IMR-90 (cell line): ENCODE data around the gene ALK. TPM values are rescaled to one million over a fixed set of nuclear protein-coding genes. Genes with fewer than 3 reads are reported as not detected.

Source experiments
- ATAC-seq: fragments of 200-7000 bp; cut with Tn5 transposase; 2 replicates; pipeline ENCODE4 v1.9.1; 2020; ENCODE audit warnings: low read depth, mild to moderate bottlenecking, moderate library complexity
- BruUV-seq: library from RNA; stranded (reverse); fragments of 400-500 nt; replicated peaks from 2 replicates; lab custom pipeline; 2021; lab: Mats Ljungman, UMichigan
- CTCF ChIA-PET: fragments of 300-600 bp; formaldehyde crosslinking; extraction: SDS; loops from one replicate; lab custom pipeline; 2021; ENCODE audit warnings: antibody characterized with exemption; lab: Yijun Ruan, JAX
- POLR2A ChIA-PET: fragments of 300-600 bp; sonication (Branson Sonifier 250); formaldehyde crosslinking; loops from one replicate; lab custom pipeline; 2022; ENCODE audit warnings: antibody characterized with exemption; ENCODE audit not compliant: unreplicated experiment; lab: Charles Lee
- DNase-seq: peaks from one replicate; pipeline ENCODE4 v3.0.0; 2013
- H2AFZ ChIP-seq: replicated peaks from 2 replicates; pipeline ENCODE3; 2013; ENCODE audit warnings: low read length, mild to moderate bottlenecking; ENCODE audit not compliant: poor library complexity
- H2AK5ac ChIP-seq: 2 replicates; pipeline ENCODE4 v1.6.1; 2013; ENCODE audit warnings: low read depth, low read length, inconsistent platforms
- H2AK9ac ChIP-seq: replicated peaks from 2 replicates; pipeline ENCODE3; 2013; ENCODE audit warnings: mild to moderate bottlenecking, low read depth, low read length, moderate library complexity; ENCODE audit not compliant: poor library complexity
- H2BK120ac ChIP-seq: 2 replicates; pipeline ENCODE4 v1.6.1; 2013; ENCODE audit warnings: low read depth, low read length, inconsistent platforms
- H2BK15ac ChIP-seq: 3 replicates; pipeline ENCODE4 v1.6.1; 2013; ENCODE audit warnings: low read depth, low read length, inconsistent platforms
- H2BK20ac ChIP-seq: 2 replicates; pipeline ENCODE4 v1.6.1; 2013; ENCODE audit warnings: low read depth, mild to moderate bottlenecking, inconsistent platforms, low read length, moderate library complexity
- H2BK5ac ChIP-seq: 2 replicates; pipeline ENCODE4 v1.6.1; 2013; ENCODE audit warnings: mild to moderate bottlenecking, low read depth, low read length, inconsistent platforms; ENCODE audit not compliant: poor library complexity, severe bottlenecking
- H3K14ac ChIP-seq: replicated peaks from 2 replicates; pipeline ENCODE4 v1.6.1; 2013; ENCODE audit warnings: low read depth, low read length, inconsistent platforms
- H3K18ac ChIP-seq: 2 replicates; pipeline ENCODE4 v1.6.1; 2013; ENCODE audit warnings: low read depth, low read length, control low read depth
- H3K23ac ChIP-seq: 2 replicates; pipeline ENCODE4 v1.6.1; 2013; ENCODE audit warnings: low read depth, low read length, inconsistent platforms
- H3K27ac ChIP-seq: 2 replicates; pipeline ENCODE4 v1.5.1; 2013; ENCODE audit warnings: mild to moderate bottlenecking, control low read depth, low read length; ENCODE audit not compliant: insufficient read depth
- H3K27me3 ChIP-seq: 2 replicates; pipeline ENCODE4 v1.6.1; 2013; ENCODE audit warnings: low read length; ENCODE audit not compliant: control insufficient read depth, insufficient read depth
- H3K36me3 ChIP-seq: 2 replicates; pipeline ENCODE4 v1.6.1; 2013; ENCODE audit warnings: low read length, mixed read lengths; ENCODE audit not compliant: control insufficient read depth, insufficient read depth
- H3K4ac ChIP-seq: 2 replicates; pipeline ENCODE4 v1.6.1; 2013; ENCODE audit warnings: low read depth, low read length, inconsistent platforms
- H3K4me1 ChIP-seq: 2 replicates; pipeline ENCODE4 v1.6.1; 2013; ENCODE audit warnings: low read length, mixed read lengths; ENCODE audit not compliant: control insufficient read depth, insufficient read depth
- H3K4me2 ChIP-seq: 2 replicates; pipeline ENCODE4 v1.6.1; 2013; ENCODE audit warnings: low read depth, mild to moderate bottlenecking, control low read depth, low read length, moderate library complexity
- H3K4me3 ChIP-seq: 2 replicates; pipeline ENCODE4 v1.5.1; 2013; ENCODE audit warnings: low read depth, mild to moderate bottlenecking, control low read depth, low read length, moderate library complexity; ENCODE audit not compliant: insufficient read depth
- H3K56ac ChIP-seq: 2 replicates; pipeline ENCODE4 v1.6.1; 2013; ENCODE audit warnings: low read length, inconsistent platforms; ENCODE audit not compliant: insufficient read depth; ENCODE audit errors: extremely low read depth
- H3K79me1 ChIP-seq, 2 experiments: 2 replicates each; pipeline ENCODE4 v1.6.1; 2013; ENCODE audit warnings: low read length in 2 of 2, inconsistent platforms in 1 of 2, low read depth in 1 of 2
- H3K9ac ChIP-seq: 2 replicates; pipeline ENCODE4 v1.6.1; 2013; ENCODE audit warnings: low read depth, low read length, control low read depth
- H3K9me1 ChIP-seq: 2 replicates; pipeline ENCODE4 v1.6.1; 2013; ENCODE audit warnings: low read length, inconsistent platforms; ENCODE audit not compliant: insufficient read depth
- H3K9me3 ChIP-seq: 2 replicates; pipeline ENCODE4 v1.6.1; 2013; ENCODE audit warnings: low read length; ENCODE audit not compliant: control insufficient read depth, insufficient read depth
- H4K20me1 ChIP-seq: 2 replicates; pipeline ENCODE4 v1.6.1; 2013; ENCODE audit warnings: low read length, inconsistent platforms; ENCODE audit not compliant: insufficient read depth
- H4K5ac ChIP-seq: 2 replicates; pipeline ENCODE4 v1.6.1; 2013; ENCODE audit warnings: mild to moderate bottlenecking, low read depth, low read length, control low read depth
- H4K8ac ChIP-seq, 2 experiments: 2 replicates each; pipeline ENCODE4 v1.6.1; 2013; ENCODE audit warnings: low read depth in 2 of 2, low read length in 2 of 2, control low read depth in 1 of 2, inconsistent platforms in 1 of 2
- H4K91ac ChIP-seq: 2 replicates; pipeline ENCODE4 v1.6.1; 2013; ENCODE audit warnings: low read depth, low read length, inconsistent platforms; ENCODE audit not compliant: insufficient read depth
- BHLHE40 ChIP-seq: fragments of 150-350 bp; IDR thresholded peaks from 2 replicates; pipeline ENCODE4 v1.6.1; 2016; ENCODE audit warnings: mild to moderate bottlenecking, low read depth, low read length
- CEBPB ChIP-seq: IDR thresholded peaks from 2 replicates; pipeline ENCODE4 v1.6.1; 2012; ENCODE audit warnings: low read depth, low read length, improper control_type of control experiment
- FOS ChIP-seq: fragments of 150-350 bp; IDR thresholded peaks from 2 replicates; pipeline ENCODE4 v1.6.1; 2016; ENCODE audit warnings: low read depth, low read length
- NFE2L2 ChIP-seq: fragments of 150-350 bp; IDR thresholded peaks from 2 replicates; pipeline ENCODE4 v1.6.1; 2016; ENCODE audit warnings: low read depth, mild to moderate bottlenecking, low read length
- POLR2A ChIP-seq: IDR thresholded peaks from 2 replicates; pipeline ENCODE4 v1.6.1; 2012; ENCODE audit warnings: mild to moderate bottlenecking, low read depth, low read length
- RCOR1 ChIP-seq: IDR thresholded peaks from 2 replicates; pipeline ENCODE4 v1.6.1; 2012; ENCODE audit warnings: mild to moderate bottlenecking, low read length, improper control_type of control experiment; ENCODE audit not compliant: insufficient replicate concordance
- RFX5 ChIP-seq: IDR thresholded peaks from 2 replicates; pipeline ENCODE4 v1.8.0; 2012; ENCODE audit warnings: low read depth, mild to moderate bottlenecking, low read length, moderate library complexity
- SMC3 ChIP-seq: fragments of 150-350 bp; IDR thresholded peaks from 2 replicates; pipeline ENCODE4 v1.6.1; 2016; ENCODE audit warnings: low read depth, mild to moderate bottlenecking, antibody characterized with exemption, low read length, moderate library complexity
- WGBS, 2 experiments: methylation state at CpG; one replicate each; pipeline versions ENCODE4 v1.1.5 to v1.1.7; 2013; ENCODE audit warnings: missing lambda C conversion rate in 2 of 2; ENCODE audit not compliant: insufficient read length in 1 of 2; ENCODE audit errors: extremely low coverage in 2 of 2; 5-methylcytosine and 5-hydroxymethylcytosine counted together
- dilution Hi-C: fragments of 300-500 bp; cut with HindIII; formaldehyde crosslinking; loops from one replicate; pipeline ENCODE4 v1.14.3; 2018; ENCODE audit warnings: low sequenced_read_pairs; ENCODE audit not compliant: unreplicated experiment
- in situ Hi-C: fragments of 300-500 bp; cut with MboI; formaldehyde crosslinking; loops from 3 replicates; pipeline ENCODE4 v1.14.3; 2019; ENCODE audit warnings: low sequenced_read_pairs, inconsistent platforms, mixed read lengths
- intact Hi-C: fragments of 100-400 bp; cut with micrococcal nuclease; formaldehyde crosslinking; loops from 2 replicates; pipeline ENCODE4 v1.10.0; 2022
- polyA plus RNA-seq, 3 experiments: library from polyadenylated mRNA; depleted of rRNA; stranded (reverse); fragments of >200 nt; gene quantifications; 2 replicates each; pipeline ENCODE4 v1.2.3, GENCODE V29; 2012; ENCODE audit warnings: low replicate concordance in 1 of 3
- total RNA-seq: library from RNA; depleted of rRNA; stranded (reverse); fragments of >200 nt; gene quantifications from 2 replicates; pipeline ENCODE4 v1.2.3, GENCODE V29; 2012
- TF ChIP-seq, protein P1 (sequence below): fragments of 150-350 bp; IDR thresholded peaks from 2 replicates; pipeline ENCODE4 v1.6.1; 2017; ENCODE audit warnings: mild to moderate bottlenecking, antibody characterized with exemption, low read length, low read depth
- TF ChIP-seq, protein P2 (sequence below): fragments of 150-350 bp; IDR thresholded peaks from 2 replicates; pipeline ENCODE4 v1.6.1; 2016; ENCODE audit warnings: low read depth, mild to moderate bottlenecking, low read length, moderate library complexity, borderline replicate concordance

The ALK gene
- total and polyA plus RNA-seq, 2 of the 4 experiments (the other 2 are of a cell fraction) = not detected

DNA sequence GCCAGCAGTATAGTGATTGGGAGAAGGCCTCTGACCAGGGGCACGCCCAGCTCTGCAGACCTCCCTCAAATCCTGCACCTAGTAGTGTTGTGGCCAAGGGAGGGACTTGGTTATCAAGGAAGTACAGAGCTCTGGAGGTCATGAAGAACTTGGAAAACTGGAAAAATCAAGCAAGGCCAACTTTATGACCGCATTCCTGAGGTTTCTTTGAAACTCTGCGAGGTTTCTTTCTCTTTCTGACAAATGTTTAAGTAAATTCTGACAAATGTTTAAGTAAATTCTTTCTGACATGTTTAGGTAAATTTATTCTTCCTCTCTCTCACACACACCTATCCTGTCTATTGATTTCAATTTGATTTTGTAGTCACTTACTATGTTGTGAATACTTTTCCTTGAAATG lies 775.2 kb downstream of the ALK start:
- no peak overlapping the region for H2BK20ac ChIP-seq
- ATAC-seq = no peak
- in situ Hi-C loops = no loop called here

More for the DNA sequence above, 775.2 kb downstream of the ALK start:
- H3K14ac ChIP-seq = no peak overlapping the region
- no CpG with 5 or more reads among the region's 3 CpGs for WGBS, 2 experiments
- no peak overlapping the region for H3K4me3 ChIP-seq
- H3K23ac ChIP-seq = no peak overlapping the region; the same call in 1 of the 2 replicates
- no peaks in the 10 kb centered on the region for H4K20me1 ChIP-seq
- POLR2A ChIA-PET = no interaction called here
- no peak overlapping the region for H2AK9ac ChIP-seq
- no peak overlapping the region for H2BK15ac ChIP-seq
- H3K9me1 ChIP-seq = peaks cover 10% of the 10 kb centered on the region
- H3K9ac ChIP-seq = no peak overlapping the region
- dilution Hi-C loops = no loop called here
- no peak overlapping the region for H3K56ac ChIP-seq
- no peak for DNase-seq
- H4K91ac ChIP-seq = no peak overlapping the region
- H3K9me3 ChIP-seq = no peaks in the 10 kb centered on the region
- no peaks in the 10 kb centered on the region for H3K4me1 ChIP-seq
- H2BK5ac ChIP-seq = no peak overlapping the region
- no peaks in the 10 kb centered on the region for H3K27me3 ChIP-seq
- no peak overlapping the region for H4K8ac ChIP-seq
- peaks cover 9 to 28% of the 10 kb centered on the region in 2 experiments for H3K79me1 ChIP-seq
- H3K18ac ChIP-seq = no peak overlapping the region
- no peak overlapping the region for H2AK5ac ChIP-seq
- peaks cover 23% of the 10 kb centered on the region for H3K36me3 ChIP-seq
- no peak overlapping the region for H3K27ac ChIP-seq
- H2BK120ac ChIP-seq = no peak overlapping the region
- CTCF ChIA-PET = interaction anchor here (1.3 kb wide), 1 partner anchor 11 kb away, joined by 3 read pairs; no protein-coding TSS in a partner anchor
- no TSS peak for BruUV-seq
- no peak overlapping the region for H3K4me2 ChIP-seq
- no peak overlapping the region for H3K4ac ChIP-seq
- no peak overlapping the region for H2AFZ ChIP-seq
- no peak overlapping the region for H4K5ac ChIP-seq
- intact Hi-C loops = no loop called here
- TF ChIP-seq FOS = no peak
- no peak for TF ChIP-seq BHLHE40
- no peak for TF ChIP-seq SMC3
- TF ChIP-seq, protein P1, sequence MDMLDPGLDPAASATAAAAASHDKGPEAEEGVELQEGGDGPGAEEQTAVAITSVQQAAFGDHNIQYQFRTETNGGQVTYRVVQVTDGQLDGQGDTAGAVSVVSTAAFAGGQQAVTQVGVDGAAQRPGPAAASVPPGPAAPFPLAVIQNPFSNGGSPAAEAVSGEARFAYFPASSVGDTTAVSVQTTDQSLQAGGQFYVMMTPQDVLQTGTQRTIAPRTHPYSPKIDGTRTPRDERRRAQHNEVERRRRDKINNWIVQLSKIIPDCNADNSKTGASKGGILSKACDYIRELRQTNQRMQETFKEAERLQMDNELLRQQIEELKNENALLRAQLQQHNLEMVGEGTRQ = no peak
- no peak for TF ChIP-seq RCOR1
- no peak for TF ChIP-seq CEBPB
- no peak for TF ChIP-seq POLR2A
- TF ChIP-seq, protein P2, sequence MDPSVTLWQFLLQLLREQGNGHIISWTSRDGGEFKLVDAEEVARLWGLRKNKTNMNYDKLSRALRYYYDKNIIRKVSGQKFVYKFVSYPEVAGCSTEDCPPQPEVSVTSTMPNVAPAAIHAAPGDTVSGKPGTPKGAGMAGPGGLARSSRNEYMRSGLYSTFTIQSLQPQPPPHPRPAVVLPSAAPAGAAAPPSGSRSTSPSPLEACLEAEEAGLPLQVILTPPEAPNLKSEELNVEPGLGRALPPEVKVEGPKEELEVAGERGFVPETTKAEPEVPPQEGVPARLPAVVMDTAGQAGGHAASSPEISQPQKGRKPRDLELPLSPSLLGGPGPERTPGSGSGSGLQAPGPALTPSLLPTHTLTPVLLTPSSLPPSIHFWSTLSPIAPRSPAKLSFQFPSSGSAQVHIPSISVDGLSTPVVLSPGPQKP = no peak
- no peak for TF ChIP-seq NFE2L2
- no peak for TF ChIP-seq RFX5
